IPS-18c (cell line): ENCODE data around the gene GADD45A.
"Not testable (repeated sequence)": the region's sequence is repeated elsewhere in the genome, so short reads cannot be mapped to it uniquely, and the experiment has no call there.

Experiments used
- H3K4me3 ChIP-seq: 2 replicates; pipeline ENCODE4 v1.7.0; 2013; ENCODE audit warnings: low read depth, mild to moderate bottlenecking, low read length, moderate library complexity; ENCODE audit not compliant: insufficient read depth
- H3K9me3 ChIP-seq: one replicate; pipeline ENCODE4 v1.6.1; 2013; ENCODE audit warnings: mild to moderate bottlenecking, low read length, moderate library complexity; ENCODE audit not compliant: control insufficient read depth, insufficient read depth

The GADD45A gene

DNA sequence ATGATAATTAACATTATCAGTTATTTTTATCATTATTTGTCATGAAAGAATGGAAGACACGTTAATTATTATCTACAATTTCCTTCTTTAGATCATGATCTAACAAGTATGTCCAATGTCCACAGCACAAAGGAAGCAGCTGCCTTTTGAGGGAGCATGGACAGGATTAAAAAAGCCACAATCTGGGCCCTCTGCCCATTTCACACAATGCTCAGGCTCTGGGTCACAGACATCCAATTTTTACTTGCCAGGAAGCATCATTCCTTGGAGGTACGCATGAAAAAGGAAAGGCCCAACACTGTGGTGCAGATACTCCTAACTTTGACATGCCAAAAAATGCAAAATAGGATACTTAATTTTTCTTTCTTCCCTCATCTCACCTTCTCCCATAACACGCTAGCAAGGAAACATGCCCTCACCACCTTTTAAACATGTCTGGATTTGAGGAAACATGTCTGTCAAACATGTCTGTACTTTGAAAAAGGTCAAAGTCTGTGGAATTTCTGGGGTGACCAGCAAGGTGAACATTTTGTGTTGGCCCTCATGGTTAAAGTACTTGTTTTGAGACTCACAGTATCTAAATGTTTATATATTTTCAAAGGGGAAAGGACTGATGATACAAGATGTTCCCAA is 40.0 kb downstream of the GADD45A start:
- Histone ChIP-seq H3K9me3 (no peaks in the 10 kb centered on the region), H3K4me3 (no peak overlapping the region)

DNA sequence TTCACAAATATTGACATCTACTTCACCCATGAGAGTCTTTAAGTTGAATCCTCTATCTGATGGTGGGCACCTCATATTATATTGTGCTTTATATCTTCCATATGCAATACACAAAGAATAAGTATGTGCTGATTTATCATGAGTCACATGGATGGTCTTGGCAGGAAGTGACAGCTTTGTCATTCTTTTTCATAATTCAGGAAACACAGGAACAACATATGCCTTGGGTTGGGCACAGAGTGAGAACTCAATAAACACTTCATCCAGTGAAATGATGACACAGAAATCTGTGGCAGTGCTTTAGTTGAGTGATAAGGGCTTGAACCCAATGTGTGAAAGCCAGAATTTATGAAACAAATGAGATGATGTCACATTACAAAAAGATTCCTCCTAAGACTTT is 41.2 kb downstream of the GADD45A start:
- Histone ChIP-seq H3K4me3 (no peak overlapping the region), H3K9me3 (no peaks in the 10 kb centered on the region)

DNA sequence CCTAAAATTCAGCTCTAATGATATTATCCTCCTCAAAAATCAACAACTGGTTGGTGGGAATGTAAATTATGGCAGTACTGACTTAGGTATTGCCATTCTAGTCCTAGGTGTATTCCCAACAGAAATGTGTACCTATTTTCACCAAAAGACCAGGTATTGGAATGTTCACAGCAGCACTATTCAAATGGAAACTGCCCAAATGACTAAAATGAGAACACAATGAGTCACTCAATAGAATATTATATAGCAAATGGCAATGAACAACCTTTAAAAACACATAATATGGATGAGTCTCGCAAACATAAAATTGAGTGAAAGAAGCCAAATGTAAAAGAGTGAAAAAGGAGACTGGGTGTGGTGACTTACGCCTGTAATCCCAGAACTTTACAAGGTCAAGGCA is 44.9 kb downstream of the GADD45A start:
- H3K4me3 ChIP-seq: no peak overlapping the region

GRCh38 chr1:67730312-67730711 is 45.3 kb downstream of the GADD45A start:
- H3K9me3 ChIP-seq, H3K4me3 ChIP-seq: not testable (repeated sequence)

More for the DNA sequence above, 44.9 kb downstream of the GADD45A start:
- H3K9me3 ChIP-seq: no peaks in the 10 kb centered on the region

DNA sequence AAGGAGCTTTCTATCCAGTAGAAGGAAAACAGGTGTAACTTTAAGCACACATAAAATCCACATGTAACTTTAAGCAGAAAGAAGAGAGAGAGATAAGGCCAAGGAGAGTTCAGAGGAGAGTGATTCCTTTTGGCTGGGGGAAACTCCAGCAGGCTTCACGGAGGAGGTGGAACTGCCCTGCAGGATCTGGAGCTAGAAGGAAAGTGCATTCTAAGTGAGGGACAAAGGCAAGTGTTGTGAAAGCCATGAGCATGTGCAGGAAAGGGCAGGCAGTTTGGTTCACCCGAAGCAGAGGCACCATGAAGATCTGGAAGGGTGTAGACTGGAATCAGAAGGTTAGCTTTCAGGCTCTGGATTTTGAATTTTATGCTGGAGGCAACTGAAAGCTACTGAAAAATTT is 46.3 kb downstream of the GADD45A start:
- no peaks in the 10 kb centered on the region for H3K9me3 ChIP-seq
- H3K4me3 ChIP-seq: no peak overlapping the region

DNA sequence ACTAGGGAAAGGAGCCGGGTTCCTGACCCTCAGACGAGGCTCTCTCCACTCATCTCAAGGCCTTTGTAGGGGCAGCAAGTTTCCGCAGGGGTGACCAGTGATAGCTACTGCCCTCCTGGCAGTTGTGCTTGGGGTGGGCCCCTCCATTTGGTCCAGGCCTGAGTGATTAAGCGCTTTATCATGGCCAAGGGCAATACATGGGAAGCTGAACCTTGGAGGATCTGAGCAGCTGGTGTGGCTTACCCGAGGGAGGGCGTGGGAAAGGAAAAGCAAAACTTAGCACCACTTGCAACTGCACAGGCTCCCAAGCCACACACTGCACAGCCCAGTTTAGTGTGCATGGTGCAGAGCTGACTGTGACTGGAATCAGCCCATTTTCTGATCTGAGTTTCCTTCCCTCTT is 47.8 kb downstream of the GADD45A start:
- no peak overlapping the region for H3K4me3 ChIP-seq
- no peaks in the 10 kb centered on the region for H3K9me3 ChIP-seq

- H3K4me3 ChIP-seq: no peak overlapping the region
- no peaks in the 10 kb centered on the region for H3K9me3 ChIP-seq
Measured at GRCh38 chr1:67733681-67734322, 48.8 kb downstream of the GADD45A start.

DNA sequence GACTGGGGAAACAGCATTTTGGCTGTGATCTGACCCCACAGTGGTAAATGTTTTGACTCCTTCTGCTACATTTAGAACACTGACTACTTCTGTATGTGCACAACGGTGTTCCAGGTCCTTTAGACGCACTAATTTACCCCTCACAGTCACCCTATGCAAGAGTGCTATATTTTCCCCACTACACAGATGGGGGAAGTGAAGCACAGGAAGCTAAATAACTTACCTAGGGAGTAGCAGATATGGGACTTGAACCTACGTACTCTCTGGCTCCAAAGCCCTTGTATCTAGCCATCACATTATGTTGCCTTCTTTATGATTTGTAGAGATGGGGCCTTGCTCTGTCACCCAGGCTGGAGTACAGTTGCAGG is 49.3 kb downstream of the GADD45A start:
- Histone ChIP-seq H3K4me3 (no peak overlapping the region), H3K9me3 (no peaks in the 10 kb centered on the region)

- H3K9me3 ChIP-seq: no peaks in the 10 kb centered on the region
- no peak overlapping the region for H3K4me3 ChIP-seq
Measured at GRCh38 chr1:67735206-67735605, 50.2 kb downstream of the GADD45A start.

DNA sequence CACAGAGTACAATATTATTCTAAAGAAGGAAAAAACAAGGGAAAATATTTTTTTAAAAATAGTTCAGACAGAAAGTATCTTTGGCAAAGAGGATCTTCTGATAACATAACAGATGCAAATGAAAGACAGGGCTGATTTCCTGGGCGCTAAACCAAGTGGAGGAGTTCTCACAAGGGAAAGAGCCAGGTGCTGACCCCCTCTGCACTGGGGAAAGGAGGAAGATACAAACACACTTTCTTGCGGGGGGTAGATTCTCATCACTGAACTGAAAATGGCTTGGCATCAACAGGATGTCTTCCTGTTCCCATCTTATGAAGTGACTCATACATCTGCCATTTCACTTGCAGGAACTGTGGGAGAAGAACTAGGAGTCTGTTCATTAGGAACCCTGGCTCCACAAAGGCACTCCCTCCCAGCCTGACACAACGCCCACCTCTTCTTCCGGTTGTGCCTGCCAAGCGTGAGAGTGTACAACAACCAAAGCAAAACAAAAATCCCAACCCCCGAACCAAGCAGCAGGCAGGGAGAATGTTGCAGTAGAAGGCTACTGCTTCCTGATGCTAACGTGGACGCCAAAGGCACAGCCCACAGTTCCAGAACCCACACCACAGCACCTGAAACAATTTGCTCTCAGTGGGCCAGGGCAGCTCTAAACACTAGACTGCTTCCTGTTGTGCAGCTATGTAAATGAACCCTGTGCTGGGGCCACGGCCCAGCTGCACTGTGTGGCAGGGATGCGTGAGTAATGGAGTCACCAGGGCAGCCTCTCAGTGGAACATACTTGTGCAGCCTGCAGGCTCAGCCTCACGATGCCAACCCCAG is 51.0 kb downstream of the GADD45A start:
- Histone ChIP-seq H3K9me3 (no peaks in the 10 kb centered on the region), H3K4me3 (no peak overlapping the region)

DNA sequence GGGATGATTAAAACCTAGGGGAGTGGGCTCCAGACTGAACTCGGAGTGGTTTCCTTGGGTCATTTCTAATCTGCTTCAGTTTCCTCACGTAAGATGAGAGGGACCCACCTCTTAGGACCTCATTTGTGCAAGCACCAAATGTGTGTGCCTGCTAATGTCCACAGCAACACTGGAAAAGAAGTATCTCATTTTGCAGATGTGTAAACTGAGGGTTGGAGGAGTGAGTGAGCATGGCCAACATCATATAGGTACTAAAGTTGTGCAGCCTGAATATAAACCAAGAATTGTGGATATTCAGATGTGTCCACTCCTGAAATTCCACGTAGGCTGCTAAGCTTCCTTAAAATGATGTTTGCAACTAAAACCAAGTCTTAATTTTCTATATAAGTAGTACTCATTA is 51.7 kb downstream of the GADD45A start:
- Histone ChIP-seq H3K9me3 (no peaks in the 10 kb centered on the region), H3K4me3 (no peak overlapping the region)

DNA sequence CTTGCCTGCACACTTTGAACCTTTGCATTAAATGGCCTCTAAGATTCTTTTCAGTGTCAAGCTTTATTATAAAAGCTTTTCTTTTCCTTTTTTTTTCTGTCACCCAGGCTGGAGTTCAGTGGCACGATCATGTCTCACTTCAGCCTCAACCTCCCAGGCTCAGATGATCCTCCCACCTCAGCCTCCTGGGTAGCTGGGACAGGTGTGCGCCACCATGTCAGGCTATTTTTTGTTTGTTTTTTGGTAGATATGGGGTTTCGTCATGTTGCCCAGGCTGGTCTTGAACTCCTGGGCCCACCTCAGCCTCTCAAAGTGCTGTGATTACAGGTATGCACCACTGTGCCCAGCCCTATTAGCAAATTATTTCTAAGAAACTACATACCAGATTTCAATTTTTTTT is 52.9 kb downstream of the GADD45A start:
- no peak overlapping the region for H3K4me3 ChIP-seq
- H3K9me3 ChIP-seq: no peaks in the 10 kb centered on the region
